Neural crest cell (in vitro differentiated cells): Measurements from ENCODE around the gene AGBL1. TPM values are rescaled to one million over a fixed set of nuclear protein-coding genes. Genes with fewer than 3 reads are reported as not detected.

ENCODE experiments used
- DNase-seq: peaks from one replicate; pipeline ENCODE4 v3.0.0; 2021; ENCODE audit warnings: low read depth, mixed read lengths, low spot score
- H3K27ac Mint-ChIP-seq: one replicate; pipeline ENCODE4 v1.8.0; 2021; ENCODE audit warnings: mild to moderate bottlenecking, mixed read lengths; ENCODE audit not compliant: unreplicated experiment
- H3K27me3 Mint-ChIP-seq: 2 replicates; pipeline ENCODE4 v1.8.0; 2021; ENCODE audit warnings: low read depth, mild to moderate bottlenecking, mixed read lengths
- H3K36me3 Mint-ChIP-seq: 2 replicates; pipeline ENCODE4 v1.8.0; 2021; ENCODE audit warnings: low read depth, mild to moderate bottlenecking, mixed read lengths
- H3K4me1 Mint-ChIP-seq: 2 replicates; pipeline ENCODE4 v1.8.0; 2021; ENCODE audit warnings: mixed read lengths
- H3K4me3 Mint-ChIP-seq: one replicate; pipeline ENCODE4 v1.8.0; 2021; ENCODE audit warnings: mild to moderate bottlenecking, mixed read lengths
- H3K9me3 Mint-ChIP-seq: 2 replicates; pipeline ENCODE4 v1.8.0; 2021; ENCODE audit warnings: mixed read lengths
- total RNA-seq: library from RNA; stranded (reverse); gene quantifications from 2 replicates; pipeline ENCODE4 v1.2.1, GENCODE V29; 2021
- TF ChIP-seq, protein P1 (sequence below): fragments of 200-600 bp; sonication (generic); conservative IDR thresholded peaks from 2 replicates; pipeline ENCODE4 v1.5.0; 2021; ENCODE audit warnings: antibody characterized with exemption, mild to moderate bottlenecking

AGBL1 gene
- total RNA-seq, 1 donor from 2014 or later = 0.05 TPM

DNA sequence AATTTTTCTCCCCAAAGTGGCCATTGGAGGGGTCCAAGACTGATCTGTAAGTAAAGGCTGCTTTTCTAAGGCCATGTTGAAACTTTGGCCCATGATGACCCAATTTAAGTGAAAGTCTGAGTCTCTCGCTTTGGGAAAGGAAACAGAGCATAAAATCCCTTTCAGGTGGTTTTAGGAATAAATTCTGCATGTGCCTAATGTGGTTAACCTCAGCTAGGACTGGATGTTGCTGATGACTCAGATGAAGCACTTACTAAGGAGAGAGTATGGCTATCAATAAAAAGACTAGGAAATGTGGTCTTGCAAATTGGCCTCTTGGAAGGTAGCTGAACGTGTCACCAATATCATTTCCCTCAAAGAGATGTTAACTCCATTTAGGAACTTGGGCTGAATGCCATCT, 458.5 kb downstream of the AGBL1 start:
- Mint-ChIP-seq H3K9me3 (no peaks in the 10 kb centered on the region), H3K4me1 (no peaks in the 10 kb centered on the region), H3K4me3 (no peak overlapping the region), H3K36me3 (no peaks in the 10 kb centered on the region), H3K27ac (no peak overlapping the region), H3K27me3 (no peaks in the 10 kb centered on the region)
- TF ChIP-seq, protein P1, sequence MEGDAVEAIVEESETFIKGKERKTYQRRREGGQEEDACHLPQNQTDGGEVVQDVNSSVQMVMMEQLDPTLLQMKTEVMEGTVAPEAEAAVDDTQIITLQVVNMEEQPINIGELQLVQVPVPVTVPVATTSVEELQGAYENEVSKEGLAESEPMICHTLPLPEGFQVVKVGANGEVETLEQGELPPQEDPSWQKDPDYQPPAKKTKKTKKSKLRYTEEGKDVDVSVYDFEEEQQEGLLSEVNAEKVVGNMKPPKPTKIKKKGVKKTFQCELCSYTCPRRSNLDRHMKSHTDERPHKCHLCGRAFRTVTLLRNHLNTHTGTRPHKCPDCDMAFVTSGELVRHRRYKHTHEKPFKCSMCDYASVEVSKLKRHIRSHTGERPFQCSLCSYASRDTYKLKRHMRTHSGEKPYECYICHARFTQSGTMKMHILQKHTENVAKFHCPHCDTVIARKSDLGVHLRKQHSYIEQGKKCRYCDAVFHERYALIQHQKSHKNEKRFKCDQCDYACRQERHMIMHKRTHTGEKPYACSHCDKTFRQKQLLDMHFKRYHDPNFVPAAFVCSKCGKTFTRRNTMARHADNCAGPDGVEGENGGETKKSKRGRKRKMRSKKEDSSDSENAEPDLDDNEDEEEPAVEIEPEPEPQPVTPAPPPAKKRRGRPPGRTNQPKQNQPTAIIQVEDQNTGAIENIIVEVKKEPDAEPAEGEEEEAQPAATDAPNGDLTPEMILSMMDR = no peak
- no peak for DNase-seq

DNA sequence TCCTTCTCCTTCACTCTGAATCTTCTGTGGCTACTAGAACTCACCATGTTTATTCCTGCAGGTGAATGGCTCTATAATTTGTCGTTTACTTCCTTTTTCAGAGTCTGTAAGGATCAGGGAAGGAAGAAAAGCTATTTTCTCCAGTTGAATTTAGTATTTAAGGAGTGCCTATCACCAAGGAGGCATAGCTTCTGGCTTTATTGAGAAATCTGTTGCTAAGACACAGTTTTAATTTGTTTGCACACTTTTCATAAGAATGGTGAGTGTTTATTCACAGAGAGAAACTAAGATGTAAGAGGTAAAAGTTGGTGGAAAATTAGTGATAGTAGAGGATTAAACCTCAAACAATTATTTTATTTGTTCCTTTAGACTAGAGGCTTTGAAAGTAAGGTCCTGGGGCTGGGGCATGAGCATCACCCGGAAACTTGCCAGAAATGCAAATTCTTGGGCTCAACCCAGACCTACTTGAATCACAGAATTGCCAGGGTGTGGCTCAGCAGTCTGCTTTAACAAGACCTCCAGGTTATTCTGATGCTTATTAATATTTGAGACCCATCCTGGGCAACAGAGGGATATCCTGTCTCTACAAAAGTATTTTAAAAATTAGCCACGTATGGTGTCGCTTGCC, 461.3 kb downstream of the AGBL1 start:
- H3K27ac Mint-ChIP-seq = no peak overlapping the region

GRCh38 chr15:86541540-86541939, 461.9 kb downstream of the AGBL1 start:
- H3K9me3 Mint-ChIP-seq = peaks cover 5% of the 10 kb centered on the region
- no peak for DNase-seq
- peaks cover 3% of the 10 kb centered on the region for H3K27me3 Mint-ChIP-seq
- TF ChIP-seq, protein P1 = no peak
- H3K27ac Mint-ChIP-seq = no peak overlapping the region
- H3K4me1 Mint-ChIP-seq = no peaks in the 10 kb centered on the region
- H3K36me3 Mint-ChIP-seq = no peaks in the 10 kb centered on the region
- no peak overlapping the region for H3K4me3 Mint-ChIP-seq

More for the DNA sequence above, 461.3 kb downstream of the AGBL1 start:
- H3K27me3 Mint-ChIP-seq = peaks cover 3% of the 10 kb centered on the region
- no peaks in the 10 kb centered on the region for H3K4me1 Mint-ChIP-seq
- no peaks in the 10 kb centered on the region for H3K36me3 Mint-ChIP-seq
- no peak overlapping the region for H3K4me3 Mint-ChIP-seq
- TF ChIP-seq, protein P1 = no peak
- no peak for DNase-seq
- peaks cover 5% of the 10 kb centered on the region for H3K9me3 Mint-ChIP-seq

DNA sequence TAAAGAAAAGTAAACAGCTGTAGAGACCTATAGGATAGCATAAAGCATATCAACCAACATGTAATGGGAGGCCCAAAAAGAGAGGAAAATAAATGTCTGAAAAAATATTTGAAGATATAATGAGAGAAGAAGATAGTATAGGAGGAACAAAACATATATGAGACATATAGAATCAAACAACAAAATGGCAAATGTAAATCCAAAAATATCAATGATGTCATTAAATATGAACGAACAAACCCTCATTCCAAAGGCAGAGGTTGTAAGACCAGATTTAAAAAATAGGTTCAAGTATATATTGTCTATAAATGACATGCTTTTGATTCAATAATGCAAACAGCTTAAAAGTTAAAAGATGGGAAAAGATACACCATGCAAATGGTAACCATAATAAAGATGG, 470.4 kb downstream of the AGBL1 start:
- no peak overlapping the region for H3K4me3 Mint-ChIP-seq
- H3K27me3 Mint-ChIP-seq = no peaks in the 10 kb centered on the region
- TF ChIP-seq, protein P1 = no peak
- H3K4me1 Mint-ChIP-seq = peaks cover 3% of the 10 kb centered on the region
- peaks cover 15% of the 10 kb centered on the region for H3K9me3 Mint-ChIP-seq
- H3K27ac Mint-ChIP-seq = no peak overlapping the region
- no peaks in the 10 kb centered on the region for H3K36me3 Mint-ChIP-seq
- no peak for DNase-seq

- H3K27ac Mint-ChIP-seq = no peak overlapping the region
- no peaks in the 10 kb centered on the region for H3K36me3 Mint-ChIP-seq
- H3K9me3 Mint-ChIP-seq = peaks cover 12% of the 10 kb centered on the region
- TF ChIP-seq, protein P1 = no peak
- no peak overlapping the region for H3K4me3 Mint-ChIP-seq
- no peak for DNase-seq
- no peaks in the 10 kb centered on the region for H3K27me3 Mint-ChIP-seq
- H3K4me1 Mint-ChIP-seq = peaks cover 22% of the 10 kb centered on the region
Measured at GRCh38 chr15:86553108-86553507, 473.4 kb downstream of the AGBL1 start.
